Trophoblast cell (in vitro differentiated cells and primary cell): Measurements from ENCODE around the gene DLG4.

ENCODE experiments used
- DNase-seq, 2 donors: peaks; one replicate each; pipeline ENCODE4 v3.0.0-alpha.2; 2016
- H2AFZ ChIP-seq: 2 replicates; pipeline ENCODE4 v1.6.1; 2013; ENCODE audit warnings: low read length, moderate library complexity, mild to moderate bottlenecking; ENCODE audit not compliant: insufficient read depth, poor library complexity
- H2AK5ac ChIP-seq: 2 replicates; pipeline ENCODE4 v1.6.1; 2013; ENCODE audit warnings: mild to moderate bottlenecking, low read length
- H2BK120ac ChIP-seq: 2 replicates; pipeline ENCODE4 v1.6.1; 2013; ENCODE audit warnings: low read length, mild to moderate bottlenecking, moderate library complexity; ENCODE audit not compliant: insufficient read depth, poor library complexity
- H2BK12ac ChIP-seq: 2 replicates; pipeline ENCODE4 v1.6.1; 2013; ENCODE audit warnings: mild to moderate bottlenecking, low read length, moderate library complexity
- H2BK5ac ChIP-seq: 2 replicates; pipeline ENCODE4 v1.6.1; 2013; ENCODE audit warnings: low read length, low read depth, moderate library complexity, mild to moderate bottlenecking; ENCODE audit not compliant: poor library complexity
- H3K14ac ChIP-seq: 2 replicates; pipeline ENCODE4 v1.6.1; 2013; ENCODE audit warnings: mild to moderate bottlenecking, low read length
- H3K18ac ChIP-seq: 2 replicates; pipeline ENCODE4 v1.6.1; 2013; ENCODE audit warnings: mild to moderate bottlenecking, low read length
- H3K23ac ChIP-seq: 2 replicates; pipeline ENCODE4 v1.6.1; 2013; ENCODE audit warnings: low read length
- H3K27ac ChIP-seq: 2 replicates; pipeline ENCODE4 v1.5.1; 2013; ENCODE audit warnings: low read depth, mild to moderate bottlenecking, inconsistent platforms, low read length, moderate library complexity
- H3K27me3 ChIP-seq: 2 replicates; pipeline ENCODE4 v1.6.1; 2013; ENCODE audit warnings: inconsistent platforms, mild to moderate bottlenecking, low read length, moderate library complexity; ENCODE audit not compliant: insufficient read depth
- H3K36me3 ChIP-seq, 2 experiments: 1 replicate in 1 of 2; 2 replicates in 1 of 2; pipeline ENCODE4 v1.6.1; 2013; ENCODE audit warnings: low read length in 2 of 2, mild to moderate bottlenecking in 2 of 2, moderate library complexity in 1 of 2; ENCODE audit not compliant: insufficient read depth in 2 of 2, control insufficient read depth in 1 of 2
- H3K4ac ChIP-seq: 2 replicates; pipeline ENCODE4 v1.6.1; 2013; ENCODE audit warnings: low read depth, mild to moderate bottlenecking, low read length, moderate library complexity
- H3K4me1 ChIP-seq, 2 experiments: 1 replicate in 1 of 2; 2 replicates in 1 of 2; pipeline ENCODE4 v1.6.1; 2013; ENCODE audit warnings: low read length in 2 of 2, mild to moderate bottlenecking in 2 of 2, moderate library complexity in 1 of 2; ENCODE audit not compliant: insufficient read depth in 2 of 2, control insufficient read depth in 1 of 2
- H3K4me2 ChIP-seq: 2 replicates; pipeline ENCODE4 v1.6.1; 2013; ENCODE audit warnings: inconsistent platforms, mild to moderate bottlenecking, low read length, moderate library complexity
- H3K4me3 ChIP-seq: 2 replicates; pipeline ENCODE4 v1.5.1; 2013; ENCODE audit warnings: mild to moderate bottlenecking, low read depth, low read length, inconsistent platforms
- H3K79me1 ChIP-seq: one replicate; pipeline ENCODE4 v1.6.1; 2013; ENCODE audit warnings: low read length
- H3K79me2 ChIP-seq: 2 replicates; pipeline ENCODE4 v1.6.1; 2013; ENCODE audit warnings: low read length, mild to moderate bottlenecking; ENCODE audit not compliant: control insufficient read depth, insufficient read depth, poor library complexity
- H3K9ac ChIP-seq: 2 replicates; pipeline ENCODE4 v1.6.1; 2013; ENCODE audit warnings: mild to moderate bottlenecking, low read length
- H3K9me3 ChIP-seq: 2 replicates; pipeline ENCODE4 v1.6.1; 2013; ENCODE audit warnings: low read depth, mild to moderate bottlenecking, control low read depth, inconsistent platforms, low read length; ENCODE audit not compliant: insufficient read depth
- H4K12ac ChIP-seq: 2 replicates; pipeline ENCODE4 v1.6.1; 2013; ENCODE audit warnings: low read depth, mild to moderate bottlenecking, low read length, moderate library complexity
- H4K8ac ChIP-seq: 2 replicates; pipeline ENCODE4 v1.6.1; 2013; ENCODE audit warnings: low read depth, mild to moderate bottlenecking, low read length, moderate library complexity
- H4K91ac ChIP-seq: one replicate; pipeline ENCODE4 v1.6.1; 2013; ENCODE audit warnings: low read depth, mild to moderate bottlenecking, low read length, moderate library complexity
- WGBS: extraction: QIAGEN DNeasy Blood & Tissue Kit; methylation state at CpG from one replicate; pipeline ENCODE4 v1.1.7; 2013; ENCODE audit warnings: missing lambda C conversion rate; ENCODE audit not compliant: insufficient read length, insufficient coverage; ENCODE audit errors: extremely low coverage; 5-methylcytosine and 5-hydroxymethylcytosine counted together

The DLG4 gene

DNA sequence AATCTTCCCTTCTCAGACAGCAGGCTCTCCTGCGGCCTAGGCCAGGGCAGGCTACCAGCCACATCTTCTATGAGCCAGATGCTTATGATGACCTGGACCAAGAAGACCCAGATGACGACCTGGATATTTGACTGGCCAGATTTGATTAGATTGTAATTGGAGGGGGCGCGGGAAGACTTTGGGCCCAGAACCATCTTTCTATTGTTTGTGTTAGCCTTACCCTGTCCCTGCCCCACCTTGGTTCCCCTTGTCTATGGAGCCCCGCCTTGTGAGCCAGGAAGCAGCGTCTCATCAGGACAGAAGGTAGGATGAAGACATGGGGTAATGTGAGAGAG, 39.9 kb upstream of the DLG4 start:
- H3K79me2 ChIP-seq = peaks cover 25% of the 10 kb centered on the region
- no peak overlapping the region for H4K91ac ChIP-seq
- no peak overlapping the region for H3K4ac ChIP-seq
- H3K27me3 ChIP-seq = no peaks in the 10 kb centered on the region
- no peak overlapping the region for H3K14ac ChIP-seq
- H2AK5ac ChIP-seq = no peak overlapping the region
- H2AFZ ChIP-seq = no peak overlapping the region
- DNase-seq = no peak
- no peak overlapping the region for H3K23ac ChIP-seq
- H3K18ac ChIP-seq = peak overlapping the region; percentile 29
- no peak overlapping the region for H3K4me2 ChIP-seq
- H3K9ac ChIP-seq = no peak overlapping the region
- peaks cover 28% of the 10 kb centered on the region for H3K79me1 ChIP-seq
- H3K36me3 ChIP-seq = peaks cover 28 to 38% of the 10 kb centered on the region in 2 experiments
- no peak overlapping the region for H4K12ac ChIP-seq
- no peak overlapping the region for H4K8ac ChIP-seq
- no peak overlapping the region for H2BK12ac ChIP-seq
- H3K4me1 ChIP-seq = peaks cover 9 to 17% of the 10 kb centered on the region in 2 experiments
- no peak overlapping the region for H2BK5ac ChIP-seq
- no peak overlapping the region for H2BK120ac ChIP-seq
- no peak overlapping the region for H3K27ac ChIP-seq
- WGBS = no CpG with 5 or more reads among the region's 6 CpGs
- H3K4me3 ChIP-seq = no peak overlapping the region
- peaks cover 3% of the 10 kb centered on the region for H3K9me3 ChIP-seq

DNA sequence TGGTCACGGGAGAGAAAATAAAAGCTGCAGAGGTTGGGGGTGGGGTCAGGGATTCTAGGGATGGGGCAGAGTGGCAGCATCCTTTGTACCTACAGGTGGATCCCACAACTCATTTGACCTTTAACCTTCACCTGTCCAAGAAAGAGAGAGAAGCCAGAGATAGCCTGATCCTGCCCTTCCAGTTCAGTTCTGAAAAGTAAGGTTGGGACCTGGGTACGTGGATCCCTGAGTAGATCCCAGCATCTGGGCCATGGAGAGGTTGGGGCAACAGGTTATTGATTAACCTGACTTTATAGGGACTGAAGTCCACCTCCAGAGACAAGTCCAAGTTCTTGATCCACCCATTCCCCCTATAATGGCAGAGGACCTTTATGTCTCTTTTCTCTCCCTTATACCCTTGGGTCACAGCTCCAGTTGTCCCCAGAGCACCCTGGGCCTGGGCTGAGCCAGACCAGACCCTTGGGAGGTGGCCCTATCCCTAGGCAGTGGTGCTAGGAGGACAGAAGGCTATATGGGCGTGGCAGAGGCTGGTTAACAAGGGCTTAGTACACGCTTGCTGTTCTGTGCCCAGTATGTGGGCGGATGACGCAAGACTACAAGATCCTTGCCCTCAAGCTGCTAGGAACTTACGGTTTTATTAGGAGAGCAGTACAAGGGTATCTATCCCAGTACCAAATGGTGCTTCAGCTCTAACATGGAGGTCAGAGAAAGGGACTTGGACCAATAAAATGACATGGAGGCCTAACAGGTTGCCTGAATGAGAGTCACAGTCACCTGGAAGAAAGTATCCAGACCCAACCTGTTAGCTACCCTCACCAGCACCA, 39.3 kb upstream of the DLG4 start:
- H4K12ac ChIP-seq = no peak overlapping the region

DNA sequence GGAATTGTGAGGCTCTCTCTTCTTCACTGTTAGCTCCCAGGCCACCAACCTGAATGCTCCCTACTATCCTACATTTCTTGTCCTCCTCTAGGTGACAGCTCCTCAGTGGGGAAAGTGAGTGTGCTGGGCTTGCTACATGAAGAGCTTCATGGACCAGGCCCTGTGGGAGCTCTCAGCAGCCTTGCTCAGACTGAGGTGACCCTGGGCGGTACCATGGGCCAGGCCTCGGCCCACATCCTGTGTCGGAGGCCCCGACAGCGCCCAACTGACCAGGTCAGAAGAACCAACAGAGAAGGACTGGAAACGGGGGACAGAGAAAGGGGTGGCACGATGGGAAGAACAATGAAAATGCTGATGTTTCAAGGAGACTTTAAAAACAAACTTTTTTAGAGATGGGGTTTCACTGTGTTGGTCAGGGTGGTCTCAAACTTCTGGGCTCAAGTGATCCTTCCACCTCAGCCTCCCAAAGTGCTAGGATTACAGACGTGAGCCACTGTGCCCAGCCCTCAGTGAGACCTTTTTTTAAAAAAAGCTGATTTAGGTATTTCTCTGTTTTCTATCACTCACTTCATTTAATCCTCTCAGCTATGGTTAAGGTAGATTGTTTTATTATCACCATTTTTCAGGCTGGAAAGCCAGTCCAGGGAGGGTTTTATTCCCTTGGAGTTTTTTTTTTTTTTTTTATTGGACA, 37.3 kb upstream of the DLG4 start:
- H4K91ac ChIP-seq = no peak overlapping the region
- peaks cover 20% of the 10 kb centered on the region for H3K79me1 ChIP-seq
- no peak overlapping the region for H2BK12ac ChIP-seq
- WGBS = no CpG with 5 or more reads among the region's 8 CpGs
- peaks cover 4% of the 10 kb centered on the region for H3K9me3 ChIP-seq
- no peak overlapping the region for H2BK5ac ChIP-seq
- no peak overlapping the region for H4K8ac ChIP-seq
- peaks cover 28 to 42% of the 10 kb centered on the region in 2 experiments for H3K36me3 ChIP-seq
- H3K4me2 ChIP-seq = no peak overlapping the region
- DNase-seq = no peak
- no peak overlapping the region for H4K12ac ChIP-seq
- peaks cover 21% of the 10 kb centered on the region for H3K79me2 ChIP-seq
- no peak overlapping the region for H2AK5ac ChIP-seq
- H3K23ac ChIP-seq = no peak overlapping the region
- no peak overlapping the region for H3K9ac ChIP-seq
- H3K4ac ChIP-seq = no peak overlapping the region
- H3K27ac ChIP-seq = no peak overlapping the region
- H3K18ac ChIP-seq = no peak overlapping the region
- no peak overlapping the region for H2AFZ ChIP-seq
- H3K4me3 ChIP-seq = no peak overlapping the region
- peaks cover 6 to 13% of the 10 kb centered on the region in 2 experiments for H3K4me1 ChIP-seq
- no peak overlapping the region for H3K14ac ChIP-seq
- H2BK120ac ChIP-seq = no peak overlapping the region
- no peaks in the 10 kb centered on the region for H3K27me3 ChIP-seq

More for the DNA sequence above, 39.3 kb upstream of the DLG4 start:
- H2BK5ac ChIP-seq = no peak overlapping the region
- peak overlapping the region; percentile 29 for H3K18ac ChIP-seq
- no peak overlapping the region for H2BK12ac ChIP-seq
- no peaks in the 10 kb centered on the region for H3K27me3 ChIP-seq
- H3K79me2 ChIP-seq = peaks cover 25% of the 10 kb centered on the region
- H3K36me3 ChIP-seq = peaks cover 28 to 42% of the 10 kb centered on the region in 2 experiments
- no peak overlapping the region for H3K4me2 ChIP-seq
- H2AFZ ChIP-seq = no peak overlapping the region
- H3K14ac ChIP-seq = no peak overlapping the region
- peaks cover 28% of the 10 kb centered on the region for H3K79me1 ChIP-seq
- no peak overlapping the region for H2BK120ac ChIP-seq
- no peak overlapping the region for H4K91ac ChIP-seq
- no peak overlapping the region for H3K4me3 ChIP-seq
- H3K9ac ChIP-seq = no peak overlapping the region
- no peak overlapping the region for H3K27ac ChIP-seq
- H2AK5ac ChIP-seq = no peak overlapping the region
- H3K9me3 ChIP-seq = peaks cover 4% of the 10 kb centered on the region
- peak in 1 of 2 donors; percentile 53 for DNase-seq
- no CpG with 5 or more reads among the region's 7 CpGs for WGBS
- no peak overlapping the region for H3K23ac ChIP-seq
- no peak overlapping the region for H4K8ac ChIP-seq
- peaks cover 6 to 17% of the 10 kb centered on the region in 2 experiments for H3K4me1 ChIP-seq
- H3K4ac ChIP-seq = no peak overlapping the region

DNA sequence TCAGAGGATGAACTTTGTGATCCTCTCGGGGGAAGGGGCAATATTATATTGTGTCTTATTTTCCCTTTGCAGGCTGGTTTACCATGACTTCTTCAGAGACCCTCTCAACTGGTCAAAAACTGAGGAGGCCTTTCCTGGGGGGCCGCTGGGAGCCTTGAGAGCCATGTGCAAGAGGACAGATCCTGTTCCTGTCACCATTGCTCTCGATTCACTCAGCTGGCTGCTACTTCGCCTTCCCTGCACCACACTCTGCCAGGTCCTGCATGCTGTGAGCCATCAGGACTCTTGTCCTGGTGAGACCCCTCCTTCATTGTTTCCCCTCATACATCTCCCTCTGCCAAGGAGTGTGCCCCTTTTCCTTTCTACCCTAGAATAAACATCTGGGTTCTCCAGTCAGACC, 34.9 kb upstream of the DLG4 start:
- DNase-seq = no peak
- H2BK120ac ChIP-seq = no peak overlapping the region
- H4K91ac ChIP-seq = no peak overlapping the region
- peak overlapping the region; percentile 71 for H3K9ac ChIP-seq
- H3K4me2 ChIP-seq = no peak overlapping the region
- no CpG with 5 or more reads among the region's 4 CpGs for WGBS
- H2BK5ac ChIP-seq = no peak overlapping the region
- H3K79me2 ChIP-seq = peaks cover 23% of the 10 kb centered on the region
- H4K12ac ChIP-seq = no peak overlapping the region
- peaks cover 1% of the 10 kb centered on the region for H3K9me3 ChIP-seq
- peaks cover 6 to 10% of the 10 kb centered on the region in 2 experiments for H3K4me1 ChIP-seq
- H3K79me1 ChIP-seq = peaks cover 17% of the 10 kb centered on the region
- H3K4ac ChIP-seq = no peak overlapping the region
- H3K27ac ChIP-seq = no peak overlapping the region
- H4K8ac ChIP-seq = no peak overlapping the region
- H2AK5ac ChIP-seq = no peak overlapping the region
- H3K14ac ChIP-seq = no peak overlapping the region
- peaks cover 24 to 37% of the 10 kb centered on the region in 2 experiments for H3K36me3 ChIP-seq
- no peak overlapping the region for H3K23ac ChIP-seq
- no peaks in the 10 kb centered on the region for H3K27me3 ChIP-seq
- H2BK12ac ChIP-seq = no peak overlapping the region
- peak overlapping the region; percentile 53 for H3K4me3 ChIP-seq
- no peak overlapping the region for H2AFZ ChIP-seq
- no peak overlapping the region for H3K18ac ChIP-seq
